Measurements from ENCODE around the gene PYDC2.

The PYDC2 gene

GRCh38 chr3:191492601-191493000 lies 31.6 kb downstream of the PYDC2 start:
- Histone ChIP-seq H3K27me3 (ENCODE audit: insufficient read depth, poor library complexity, severe bottlenecking) (no peaks in the 10 kb centered on the region), H3K27ac (replicated peaks) (no peak overlapping the region), H3K4me3 (replicated peaks; ENCODE audit: insufficient read depth, low read length) (no peak overlapping the region)
- TF ChIP-seq GABPA (IDR thresholded peaks at IDR 0.05; ENCODE audit: low read depth) (no peak), POLR2AphosphoS5 (IDR thresholded peaks at IDR 0.05; ENCODE audit: low read depth) (no peak), SPI1 (IDR thresholded peaks at IDR 0.05; ENCODE audit: borderline replicate concordance, low read depth) (no peak), REST (IDR thresholded peaks at IDR 0.05; ENCODE audit: insufficient replicate concordance, low read depth) (no peak)
- TF ChIP-seq, protein P1, sequence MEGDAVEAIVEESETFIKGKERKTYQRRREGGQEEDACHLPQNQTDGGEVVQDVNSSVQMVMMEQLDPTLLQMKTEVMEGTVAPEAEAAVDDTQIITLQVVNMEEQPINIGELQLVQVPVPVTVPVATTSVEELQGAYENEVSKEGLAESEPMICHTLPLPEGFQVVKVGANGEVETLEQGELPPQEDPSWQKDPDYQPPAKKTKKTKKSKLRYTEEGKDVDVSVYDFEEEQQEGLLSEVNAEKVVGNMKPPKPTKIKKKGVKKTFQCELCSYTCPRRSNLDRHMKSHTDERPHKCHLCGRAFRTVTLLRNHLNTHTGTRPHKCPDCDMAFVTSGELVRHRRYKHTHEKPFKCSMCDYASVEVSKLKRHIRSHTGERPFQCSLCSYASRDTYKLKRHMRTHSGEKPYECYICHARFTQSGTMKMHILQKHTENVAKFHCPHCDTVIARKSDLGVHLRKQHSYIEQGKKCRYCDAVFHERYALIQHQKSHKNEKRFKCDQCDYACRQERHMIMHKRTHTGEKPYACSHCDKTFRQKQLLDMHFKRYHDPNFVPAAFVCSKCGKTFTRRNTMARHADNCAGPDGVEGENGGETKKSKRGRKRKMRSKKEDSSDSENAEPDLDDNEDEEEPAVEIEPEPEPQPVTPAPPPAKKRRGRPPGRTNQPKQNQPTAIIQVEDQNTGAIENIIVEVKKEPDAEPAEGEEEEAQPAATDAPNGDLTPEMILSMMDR (IDR thresholded peaks at IDR 0.05; ENCODE audit: insufficient read depth, low read length): no peak
- DNase-seq (ENCODE audit: low read depth in 1 of 2, low spot score in 1 of 2): no peak

DNA sequence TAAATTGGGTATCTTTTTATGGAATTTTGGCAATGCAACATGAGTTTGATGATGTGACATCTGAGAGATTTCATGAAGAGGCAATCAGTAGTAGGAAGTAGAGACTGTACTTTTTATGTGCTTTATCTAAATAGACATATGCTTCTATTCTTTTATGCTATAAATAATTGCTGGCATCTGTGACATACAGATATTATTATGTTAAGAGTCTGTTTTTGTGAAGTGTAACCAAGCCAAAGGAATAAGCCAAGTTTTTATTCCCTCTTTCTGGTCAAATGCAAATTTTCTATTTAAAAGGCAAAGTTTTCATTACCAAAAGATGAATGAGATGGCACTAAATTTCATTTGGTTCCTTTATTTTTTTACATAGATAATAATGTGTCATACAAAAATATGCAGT lies 32.4 kb downstream of the PYDC2 start:
- H3K27ac ChIP-seq (replicated peaks): no peak overlapping the region
- DNase-seq (ENCODE audit: low read depth in 1 of 2, low spot score in 1 of 2): no peak
- no peak overlapping the region for H3K4me3 ChIP-seq (replicated peaks; ENCODE audit: insufficient read depth, low read length)
- no peak for TF ChIP-seq REST (IDR thresholded peaks at IDR 0.05; ENCODE audit: insufficient replicate concordance, low read depth)
- TF ChIP-seq GABPA (IDR thresholded peaks at IDR 0.05; ENCODE audit: low read depth): no peak
- TF ChIP-seq, protein P1 (IDR thresholded peaks at IDR 0.05; ENCODE audit: insufficient read depth, low read length): no peak
- no peak for TF ChIP-seq POLR2AphosphoS5 (IDR thresholded peaks at IDR 0.05; ENCODE audit: low read depth)
- TF ChIP-seq SPI1 (IDR thresholded peaks at IDR 0.05; ENCODE audit: borderline replicate concordance, low read depth): no peak
- H3K27me3 ChIP-seq (ENCODE audit: insufficient read depth, poor library complexity, severe bottlenecking): no peaks in the 10 kb centered on the region

DNA sequence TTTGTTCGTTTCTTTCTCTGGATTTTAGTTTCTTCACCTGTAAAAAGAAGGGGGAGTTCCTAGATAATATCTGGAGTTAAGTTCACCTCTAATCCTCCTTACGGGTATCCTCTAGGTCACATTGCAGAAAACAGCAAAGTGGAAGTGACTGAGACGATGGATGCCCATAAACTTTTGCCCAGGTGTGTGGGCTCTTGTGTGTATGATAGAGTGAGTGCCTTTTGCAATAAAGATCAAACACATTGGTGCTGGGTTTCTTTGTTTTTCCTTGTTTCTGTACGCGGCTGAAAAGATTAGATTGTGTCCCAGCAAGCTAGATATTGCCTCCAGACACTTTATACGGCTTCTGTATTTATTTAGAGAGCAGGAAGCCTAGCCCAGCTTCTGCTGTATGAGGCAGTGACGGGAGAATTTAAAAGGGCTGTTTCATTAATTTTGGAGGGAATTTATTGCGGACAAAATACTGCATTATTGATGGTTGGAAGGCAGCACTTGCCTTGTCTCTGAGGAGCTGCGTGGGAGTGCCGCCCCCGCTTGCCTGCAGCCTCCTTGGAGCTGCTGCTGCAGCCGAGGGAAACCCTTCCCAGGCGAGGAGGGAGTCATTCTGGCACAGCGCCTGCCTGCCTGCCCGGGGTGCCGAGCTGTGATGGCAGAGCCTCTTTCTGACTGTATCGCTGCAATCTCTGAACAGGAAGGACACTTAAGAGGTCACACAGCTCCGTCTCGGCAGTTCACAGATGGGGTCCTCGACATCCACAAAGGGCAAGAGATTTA lies 38.5 kb downstream of the PYDC2 start:
- no peak for TF ChIP-seq REST (IDR thresholded peaks at IDR 0.05; ENCODE audit: insufficient replicate concordance, low read depth)
- TF ChIP-seq, protein P1 (IDR thresholded peaks at IDR 0.05; ENCODE audit: insufficient read depth, low read length): no peak
- TF ChIP-seq GABPA (IDR thresholded peaks at IDR 0.05; ENCODE audit: low read depth): no peak
- no peak for TF ChIP-seq POLR2AphosphoS5 (IDR thresholded peaks at IDR 0.05; ENCODE audit: low read depth)
- no peak for TF ChIP-seq SPI1 (IDR thresholded peaks at IDR 0.05; ENCODE audit: borderline replicate concordance, low read depth)
- H3K27me3 ChIP-seq (ENCODE audit: insufficient read depth, poor library complexity, severe bottlenecking): no peaks in the 10 kb centered on the region
- no peak overlapping the region for H3K27ac ChIP-seq (replicated peaks)
- DNase-seq (ENCODE audit: low read depth in 1 of 2, low spot score in 1 of 2): no peak
- H3K4me3 ChIP-seq (replicated peaks; ENCODE audit: insufficient read depth, low read length): no peak overlapping the region

Data from HL-60 (cell line).